Choroid plexus epithelial cell (primary cell): ENCODE measurements around the gene FUT3.

Experiments
- DNase-seq: peaks from one replicate; pipeline ENCODE4 v3.0.0-alpha.2; 2010; ENCODE audit warnings: low read depth
- H3K4me3 ChIP-seq: 2 replicates; pipeline ENCODE4 v1.5.1; 2011; ENCODE audit warnings: low read depth, mild to moderate bottlenecking, control low read depth, low read length, moderate library complexity
- CTCF ChIP-seq: conservative IDR thresholded peaks from 2 replicates; pipeline ENCODE4 v1.5.1; 2011; ENCODE audit warnings: low read depth, mild to moderate bottlenecking, control low read depth, inconsistent platforms, low read length, moderate library complexity

The FUT3 gene

GRCh38 chr19:5895409-5895808 lies 44.2 kb upstream of the FUT3 start:
- H3K4me3 ChIP-seq: no peak overlapping the region
- no peak for DNase-seq

GRCh38 chr19:5894704-5895349 lies 43.6 kb upstream of the FUT3 start:
- no peak for TF ChIP-seq CTCF
- no peak for DNase-seq
- no peak overlapping the region for H3K4me3 ChIP-seq

More at GRCh38 chr19:5895409-5895808, 44.2 kb upstream of the FUT3 start:
- TF ChIP-seq CTCF: no peak

GRCh38 chr19:5893907-5894703 lies 42.9 kb upstream of the FUT3 start:
- no peak for TF ChIP-seq CTCF
- no peak overlapping the region for H3K4me3 ChIP-seq
- DNase-seq: no peak

- H3K4me3 ChIP-seq: no peak overlapping the region
- DNase-seq: no peak
- no peak for TF ChIP-seq CTCF
Observed at GRCh38 chr19:5893296-5893903, 42.2 kb upstream of the FUT3 start.

- TF ChIP-seq CTCF: no peak
- no peak for DNase-seq
- no peak overlapping the region for H3K4me3 ChIP-seq
Observed at GRCh38 chr19:5892772-5893275, 41.6 kb upstream of the FUT3 start.

- H3K4me3 ChIP-seq: no peak overlapping the region
- DNase-seq: peak; percentile 51
- peak; percentile 80 for TF ChIP-seq CTCF
Observed at GRCh38 chr19:5891938-5892771, 40.9 kb upstream of the FUT3 start.
